K562 (cell line): ENCODE results near the gene LY6G6C. TPM values are rescaled to one million over a fixed set of nuclear protein-coding genes. Genes with fewer than 3 reads are reported as not detected.

Experiments
- BACH1 ChIP-seq: fragments of 200-800 bp; sonication (Bioruptor generic); IDR thresholded peaks from 2 replicates; pipeline ENCODE4 v1.6.1; 2016; ENCODE audit warnings: missing genetic modification characterization, missing compliant biosample characterization
- BRD4 ChIP-seq: fragments of 200-600 bp; sonication (generic); IDR thresholded peaks from 2 replicates; pipeline ENCODE4 v1.6.1; 2017; ENCODE audit warnings: inconsistent platforms
- E2F5 ChIP-seq: sonication (generic); formaldehyde crosslinking; IDR thresholded peaks from 2 replicates; pipeline ENCODE4 v1.8.0; 2022; ENCODE audit warnings: mild to moderate bottlenecking, missing genetic modification reagents
- ELF2 ChIP-seq: fragments of 250-450 bp; sonication (Bioruptor Pico); IDR thresholded peaks from 2 replicates; pipeline ENCODE4 v1.5.0; 2021; ENCODE audit warnings: mild to moderate bottlenecking
- FOXM1 ChIP-seq, 2 experiments: fragments of 450-650 bp in 1 of 2; sonication (generic) in 1 of 2; formaldehyde crosslinking in 1 of 2; IDR thresholded peaks; 2 replicates each; pipeline versions ENCODE4 v1.6.1 to v1.9.0; 2017 to 2022; ENCODE audit warnings: low read depth in 2 of 2, mild to moderate bottlenecking in 2 of 2, missing genetic modification reagents in 1 of 2, moderate library complexity in 1 of 2
- HDAC2 ChIP-seq: fragments of 450-650 bp; IDR thresholded peaks from 2 replicates; pipeline ENCODE4 v1.6.1; 2016; ENCODE audit warnings: mild to moderate bottlenecking
- HEY1 ChIP-seq: fragments of 250-450 bp; sonication (Bioruptor Pico); IDR thresholded peaks from 2 replicates; pipeline ENCODE4 v1.5.0; 2020; ENCODE audit warnings: mild to moderate bottlenecking, moderate library complexity, borderline replicate concordance
- KAT7 ChIP-seq: sonication (generic); formaldehyde crosslinking; IDR thresholded peaks from 2 replicates; pipeline ENCODE4 v1.8.0; 2022; ENCODE audit warnings: missing genetic modification reagents, mild to moderate bottlenecking, borderline replicate concordance
- KLF10 ChIP-seq: fragments of 250-450 bp; sonication (Bioruptor Pico); IDR thresholded peaks from 2 replicates; pipeline ENCODE4 v1.6.1; 2021; ENCODE audit warnings: matching md5 sums
- MECOM ChIP-seq: fragments of 250-450 bp; sonication (Bioruptor Pico); IDR thresholded peaks from 2 replicates; pipeline ENCODE4 v1.8.0; 2022; ENCODE audit warnings: inconsistent platforms
- NR2C1 ChIP-seq, 2 experiments: fragments of 450-650 bp; IDR thresholded peaks; 2 replicates each; pipeline ENCODE4 v1.6.1; 2017; ENCODE audit warnings: mild to moderate bottlenecking in 2 of 2, antibody characterized with exemption in 1 of 2, inconsistent platforms in 1 of 2, missing compliant biosample characterization in 1 of 2, missing genetic modification characterization in 1 of 2
- NR2C2 ChIP-seq, 2 experiments: fragments of 200-800 bp in 1 of 2; sonication (Bioruptor generic) in 1 of 2; sonication (generic) in 1 of 2; formaldehyde crosslinking in 1 of 2; IDR thresholded peaks; 2 replicates each; pipeline versions ENCODE4 v1.6.1 to v1.8.0; 2016 to 2022; ENCODE audit warnings: mild to moderate bottlenecking in 1 of 2, missing compliant biosample characterization in 1 of 2, missing genetic modification characterization in 1 of 2, missing genetic modification reagents in 1 of 2
- NUFIP1 ChIP-seq: fragments of 450-650 bp; IDR thresholded peaks from 2 replicates; pipeline ENCODE4 v1.6.1; 2018; ENCODE audit not compliant: partially characterized antibody
- PHTF2 ChIP-seq: fragments of 250-450 bp; sonication (Bioruptor Pico); IDR thresholded peaks from 2 replicates; pipeline ENCODE4 v1.5.0; 2021; ENCODE audit warnings: mild to moderate bottlenecking
- RBBP5 ChIP-seq: fragments of 200-600 bp; sonication (generic); IDR thresholded peaks from 2 replicates; pipeline ENCODE4 v1.6.1; 2012; ENCODE audit warnings: borderline replicate concordance, mild to moderate bottlenecking, low read length, control low read depth, inconsistent platforms; ENCODE audit not compliant: insufficient read depth, poor library complexity, severe bottlenecking
- RBM22 ChIP-seq: fragments of 200-400 bp; formaldehyde crosslinking; IDR thresholded peaks from 2 replicates; pipeline ENCODE4 v1.6.1; 2018; ENCODE audit warnings: low read length, low read depth; ENCODE audit not compliant: poor library complexity, severe bottlenecking
- SNIP1 ChIP-seq: fragments of 450-650 bp; IDR thresholded peaks from 2 replicates; pipeline ENCODE4 v1.7.1; 2017; ENCODE audit warnings: low read depth, mild to moderate bottlenecking
- SRSF1 ChIP-seq: fragments of 200-400 bp; formaldehyde crosslinking; IDR thresholded peaks from 2 replicates; pipeline ENCODE4 v1.6.1; 2017; ENCODE audit warnings: mild to moderate bottlenecking, low read depth, low read length, moderate library complexity
- SUPT5H ChIP-seq: fragments of 450-650 bp; IDR thresholded peaks from 2 replicates; pipeline ENCODE4 v1.6.1; 2016
- ZNF239 ChIP-seq: fragments of 250-450 bp; sonication (Bioruptor Pico); IDR thresholded peaks from 2 replicates; pipeline ENCODE4 v1.4.0; 2020; ENCODE audit warnings: mild to moderate bottlenecking
- ZNF668 ChIP-seq: fragments of 250-450 bp; sonication (Bioruptor Pico); IDR thresholded peaks from 2 replicates; pipeline ENCODE4 v1.8.0; 2022; ENCODE audit warnings: mild to moderate bottlenecking, inconsistent platforms
- ZNF717 ChIP-seq: fragments of 250-450 bp; sonication (Bioruptor Pico); IDR thresholded peaks from 2 replicates; pipeline ENCODE4 v1.5.0; 2021
- polyA plus RNA-seq, 8 experiments: library from polyadenylated mRNA; depleted of rRNA in 4 of 8; stranded (reverse) in 5 of 8; unstranded in 3 of 8; fragments of >200 nt; fragmentation: Nextera tagmentation in 2 of 8; fragmentation: Illumina TruSeq in 1 of 8; extraction: Ambion mirVana in 2 of 8; extraction: Trizol in 1 of 8; gene quantifications; 2 replicates each; pipeline versions ENCODE4 v1.2.1 to v1.2.3, GENCODE V29; 2011 to 2014; ENCODE audit warnings: inconsistent platforms in 1 of 8, missing spikeins in 1 of 8
- total RNA-seq, 7 experiments: library from RNA; depleted of rRNA in 6 of 7; stranded (reverse); fragments of >200 nt in 6 of 7; fragmentation: Illumina TruSeq in 2 of 7; extraction: Trizol in 2 of 7; gene quantifications; 2 replicates each; pipeline versions ENCODE4 v1.2.1 to v1.2.3, GENCODE V29; 2011 to 2021; ENCODE audit warnings: low replicate concordance in 1 of 7
- TF ChIP-seq, protein P1 (sequence below): fragments of 250-450 bp; sonication (Bioruptor Pico); IDR thresholded peaks from 2 replicates; pipeline ENCODE4 v1.5.0; 2020; ENCODE audit warnings: mild to moderate bottlenecking, borderline replicate concordance
- TF ChIP-seq, protein P2 (sequence below): fragments of 450-650 bp; formaldehyde crosslinking; IDR thresholded peaks from 2 replicates; pipeline ENCODE4 v1.4.0; 2022; ENCODE audit warnings: missing genetic modification characterization

LY6G6C gene
- total and polyA plus RNA-seq, 9 of the 15 experiments (the other 6 are each of a cell fraction or from before 2014, with no cell fraction given) = 0.06 to 0.20 TPM; not detected in 7

- TF ChIP-seq, protein P1, sequence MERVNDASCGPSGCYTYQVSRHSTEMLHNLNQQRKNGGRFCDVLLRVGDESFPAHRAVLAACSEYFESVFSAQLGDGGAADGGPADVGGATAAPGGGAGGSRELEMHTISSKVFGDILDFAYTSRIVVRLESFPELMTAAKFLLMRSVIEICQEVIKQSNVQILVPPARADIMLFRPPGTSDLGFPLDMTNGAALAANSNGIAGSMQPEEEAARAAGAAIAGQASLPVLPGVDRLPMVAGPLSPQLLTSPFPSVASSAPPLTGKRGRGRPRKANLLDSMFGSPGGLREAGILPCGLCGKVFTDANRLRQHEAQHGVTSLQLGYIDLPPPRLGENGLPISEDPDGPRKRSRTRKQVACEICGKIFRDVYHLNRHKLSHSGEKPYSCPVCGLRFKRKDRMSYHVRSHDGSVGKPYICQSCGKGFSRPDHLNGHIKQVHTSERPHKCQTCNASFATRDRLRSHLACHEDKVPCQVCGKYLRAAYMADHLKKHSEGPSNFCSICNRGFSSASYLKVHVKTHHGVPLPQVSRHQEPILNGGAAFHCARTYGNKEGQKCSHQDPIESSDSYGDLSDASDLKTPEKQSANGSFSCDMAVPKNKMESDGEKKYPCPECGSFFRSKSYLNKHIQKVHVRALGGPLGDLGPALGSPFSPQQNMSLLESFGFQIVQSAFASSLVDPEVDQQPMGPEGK (CRISPR knock-in tag) = no peak
- TF ChIP-seq NUFIP1 (no peak), PHTF2 (CRISPR knock-in tag) (peak; percentile 7; the same call in 1 of the 2 replicates), KLF10 (CRISPR knock-in tag) (peak; percentile 73; the same call in 1 of the 2 replicates), BACH1 (no peak), SRSF1 (0 out of 2 replicates have a peak, but pooled peaks have one; percentile 3), SUPT5H (0 out of 2 replicates have a peak, but pooled peaks have one; percentile 74), E2F5 (CRISPR knock-in tag) (0 out of 2 replicates have a peak, but pooled peaks have one; percentile 9), KAT7 (CRISPR knock-in tag) (no peak), MECOM (CRISPR knock-in tag) (0 out of 2 replicates have a peak, but pooled peaks have one; percentile 38), ZNF668 (no peak), HEY1 (no peak), RBM22 (peak; percentile 58), HDAC2 (peak; percentile 21; the same call in 1 of the 2 replicates), ELF2 (CRISPR knock-in tag) (peak; percentile 39; the same call in 1 of the 2 replicates), ZNF239 (no peak), FOXM1 (IDR thresholded peaks at IDR 0.05; ENCODE audit: low read depth) (no peak), FOXM1 (CRISPR knock-in tag; IDR thresholded peaks at IDR 0.05; ENCODE audit: low read depth) (peak; percentile 70), BRD4 (no peak; the same call in 1 of the 2 replicates), NR2C1 (IDR thresholded peaks at IDR 0.05) (no peak), NR2C1 (tag; IDR thresholded peaks at IDR 0.05) (no peak), RBBP5 (peak; percentile 74), SNIP1 (no peak), NR2C2 (CRISPR knock-in tag; IDR thresholded peaks at IDR 0.05) (no peak), NR2C2 (tag; IDR thresholded peaks at IDR 0.05) (no peak), ZNF717 (CRISPR knock-in tag) (peak; percentile 70; the same call in 1 of the 2 replicates)
- TF ChIP-seq, protein P2, sequence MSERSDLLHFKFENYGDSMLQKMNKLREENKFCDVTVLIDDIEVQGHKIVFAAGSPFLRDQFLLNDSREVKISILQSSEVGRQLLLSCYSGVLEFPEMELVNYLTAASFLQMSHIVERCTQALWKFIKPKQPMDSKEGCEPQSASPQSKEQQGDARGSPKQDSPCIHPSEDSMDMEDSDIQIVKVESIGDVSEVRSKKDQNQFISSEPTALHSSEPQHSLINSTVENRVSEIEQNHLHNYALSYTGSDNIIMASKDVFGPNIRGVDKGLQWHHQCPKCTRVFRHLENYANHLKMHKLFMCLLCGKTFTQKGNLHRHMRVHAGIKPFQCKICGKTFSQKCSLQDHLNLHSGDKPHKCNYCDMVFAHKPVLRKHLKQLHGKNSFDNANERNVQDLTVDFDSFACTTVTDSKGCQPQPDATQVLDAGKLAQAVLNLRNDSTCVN = 0 out of 2 replicates have a peak, but pooled peaks have one; percentile 39
Measured at GRCh38 chr6:31740397-31741223, 19.1 kb upstream of the LY6G6C start (continued).
